GM23338 (cell line): Measurements from ENCODE around the gene KATNAL2. TPM values are rescaled to one million over a fixed set of nuclear protein-coding genes. Genes with fewer than 3 reads are reported as not detected.

ENCODE experiments used
- ATAC-seq: fragments of 200-7000 bp; cut with Tn5 transposase; 3 replicates; pipeline ENCODE4 v1.9.1; 2020
- DNase-seq: peaks from one replicate; pipeline ENCODE4 v3.0.0-alpha.2; 2015; ENCODE audit warnings: low spot score
- H2AFZ ChIP-seq: fragments of 200-600 bp; sonication (generic); 2 replicates; pipeline ENCODE4 v1.8.0; 2016; ENCODE audit warnings: antibody characterized with exemption, mild to moderate bottlenecking, moderate library complexity
- H3F3A ChIP-seq: fragments of 200-600 bp; sonication (generic); replicated peaks from 2 replicates; pipeline ENCODE4 v1.8.0; 2017; ENCODE audit warnings: antibody characterized with exemption, mixed run types, low read depth
- H3K27ac ChIP-seq: fragments of 200-600 bp; sonication (generic); 2 replicates; pipeline ENCODE4 v1.6.1; 2016; ENCODE audit warnings: low read depth
- H3K27me3 ChIP-seq: fragments of 200-600 bp; sonication (generic); 2 replicates; pipeline ENCODE4 v1.8.0; 2016; ENCODE audit warnings: mild to moderate bottlenecking, mixed run types, moderate library complexity; ENCODE audit not compliant: insufficient read depth
- H3K36me3 ChIP-seq: fragments of 200-600 bp; sonication (generic); 2 replicates; pipeline ENCODE4 v1.8.0; 2016; ENCODE audit warnings: mild to moderate bottlenecking; ENCODE audit not compliant: insufficient read depth
- H3K4me1 ChIP-seq: fragments of 200-600 bp; sonication (generic); 2 replicates; pipeline ENCODE4 v1.8.0; 2016; ENCODE audit warnings: mild to moderate bottlenecking, moderate library complexity; ENCODE audit not compliant: insufficient read depth
- H3K4me2 ChIP-seq: fragments of 200-600 bp; sonication (generic); 2 replicates; pipeline ENCODE4 v1.7.1; 2017; ENCODE audit warnings: mixed run types
- H3K4me3 ChIP-seq: fragments of 200-600 bp; sonication (generic); 2 replicates; pipeline ENCODE4 v1.6.1; 2016; ENCODE audit warnings: mixed run types
- H3K79me2 ChIP-seq: fragments of 200-600 bp; sonication (generic); replicated peaks from 2 replicates; pipeline ENCODE4 v1.8.0; 2017; ENCODE audit warnings: mild to moderate bottlenecking; ENCODE audit not compliant: insufficient read depth
- H3K9me2 ChIP-seq: fragments of 200-600 bp; sonication (generic); 2 replicates; pipeline ENCODE4 v1.8.0; 2017; ENCODE audit not compliant: insufficient read depth
- H4K20me1 ChIP-seq: fragments of 200-600 bp; sonication (generic); replicated peaks from 2 replicates; pipeline ENCODE4 v1.8.0; 2017; ENCODE audit warnings: mild to moderate bottlenecking; ENCODE audit not compliant: insufficient read depth
- H3K27ac Mint-ChIP-seq: 2 replicates; pipeline ENCODE4 v1.8.0; 2020; ENCODE audit warnings: inconsistent platforms, mild to moderate bottlenecking, moderate library complexity, mixed read lengths
- H3K27me3 Mint-ChIP-seq: 3 replicates; pipeline ENCODE4 v1.8.0; 2022; ENCODE audit warnings: low read depth, mild to moderate bottlenecking, moderate library complexity, mixed read lengths, inconsistent platforms; ENCODE audit not compliant: insufficient read depth, poor library complexity
- H3K36me3 Mint-ChIP-seq: 3 replicates; pipeline ENCODE4 v1.8.0; 2021; ENCODE audit warnings: low read depth, mild to moderate bottlenecking, inconsistent platforms, moderate library complexity, mixed read lengths
- H3K4me1 Mint-ChIP-seq: 3 replicates; pipeline ENCODE4 v1.8.0; 2020; ENCODE audit warnings: mild to moderate bottlenecking, inconsistent platforms, mixed read lengths
- H3K4me3 Mint-ChIP-seq: 3 replicates; pipeline ENCODE4 v1.8.0; 2021; ENCODE audit warnings: moderate library complexity, mild to moderate bottlenecking, inconsistent platforms, mixed read lengths
- H3K9me3 Mint-ChIP-seq: 3 replicates; pipeline ENCODE4 v1.8.0; 2020; ENCODE audit warnings: moderate library complexity, mild to moderate bottlenecking, inconsistent platforms, mixed read lengths
- ETS1 ChIP-seq: IDR thresholded peaks from 2 replicates; pipeline ENCODE4 v1.6.1; 2016; ENCODE audit warnings: antibody characterized with exemption
- EZH2 ChIP-seq: fragments of 200-600 bp; sonication (generic); IDR thresholded peaks from one replicate; pipeline ENCODE4 v1.8.0; 2017; ENCODE audit warnings: antibody characterized with exemption, mild to moderate bottlenecking, low read depth; ENCODE audit not compliant: unreplicated experiment
- EZH2phosphoT487 ChIP-seq: fragments of 200-600 bp; sonication (generic); IDR thresholded peaks from one replicate; pipeline ENCODE4 v1.8.1; 2018; ENCODE audit warnings: antibody characterized with exemption; ENCODE audit not compliant: unreplicated experiment
- JUNB ChIP-seq: IDR thresholded peaks from one replicate; pipeline ENCODE4 v1.6.1; 2016; ENCODE audit warnings: antibody characterized with exemption; ENCODE audit not compliant: unreplicated experiment
- NANOG ChIP-seq: IDR thresholded peaks from 2 replicates; pipeline ENCODE4 v1.6.1; 2016; ENCODE audit warnings: antibody characterized with exemption, borderline replicate concordance
- POLR2AphosphoS5 ChIP-seq: IDR thresholded peaks from 2 replicates; pipeline ENCODE4 v1.6.1; 2016; ENCODE audit warnings: antibody characterized with exemption, low read depth
- ZNF114 ChIP-seq: fragments of 250-450 bp; sonication (Bioruptor Pico); IDR thresholded peaks from 2 replicates; pipeline ENCODE4 v1.5.0; 2020; ENCODE audit warnings: mild to moderate bottlenecking, moderate library complexity
- ZNF331 ChIP-seq: fragments of 250-450 bp; sonication (Bioruptor Pico); IDR thresholded peaks from 2 replicates; pipeline ENCODE4 v1.5.0; 2020; ENCODE audit warnings: low read depth, mild to moderate bottlenecking, moderate library complexity
- polyA plus RNA-seq: library from polyadenylated mRNA; unstranded; fragments of >200 nt; fragmentation: Nextera tagmentation; extraction: Ambion mirVana; gene quantifications from 2 replicates; pipeline ENCODE4 v1.2.1, GENCODE V29; 2016
- total RNA-seq: library from RNA; depleted of rRNA; stranded (reverse); fragments of >200 nt; shearing (Covaris generic); gene quantifications from 2 replicates; pipeline ENCODE4 v1.2.3, GENCODE V29; 2014
- TF ChIP-seq, protein P1 (sequence below), 2 experiments: fragments of 200-600 bp in 1 of 2; sonication (generic) in 1 of 2; conservative IDR thresholded peaks; 2 replicates each; pipeline versions ENCODE4 v1.5.1 to v1.6.1; 2016 to 2017; ENCODE audit warnings: antibody characterized with exemption in 2 of 2, low read depth in 2 of 2, mild to moderate bottlenecking in 2 of 2, moderate library complexity in 1 of 2
- TF ChIP-seq, protein P2 (sequence below): IDR thresholded peaks from one replicate; pipeline ENCODE4 v1.6.1; 2018; ENCODE audit warnings: antibody characterized with exemption; ENCODE audit not compliant: unreplicated experiment

KATNAL2 gene
- total and polyA plus RNA-seq, 2 experiments from 2014 or later = 11.8 TPM

DNA sequence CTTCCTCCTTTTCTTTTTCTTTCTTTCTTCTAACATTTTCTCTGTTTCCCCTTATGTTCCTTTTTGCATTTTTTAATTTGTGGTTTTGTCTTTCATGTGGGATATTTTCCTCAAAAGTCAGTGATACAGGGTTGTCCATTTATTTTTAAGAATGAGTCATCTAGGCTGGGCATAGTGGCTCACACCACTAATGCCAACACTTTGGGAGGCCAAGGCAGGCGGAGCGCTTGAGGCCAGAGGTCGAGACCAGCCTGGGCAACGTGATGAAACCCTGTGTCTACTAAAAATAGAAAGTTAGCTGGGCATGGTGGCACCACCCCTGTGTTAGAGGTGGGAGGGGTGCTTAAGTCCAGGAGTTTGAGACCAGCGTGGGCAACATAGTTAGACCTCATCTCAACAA lies 35.8 kb downstream of the KATNAL2 start:
- TF ChIP-seq, protein P1, sequence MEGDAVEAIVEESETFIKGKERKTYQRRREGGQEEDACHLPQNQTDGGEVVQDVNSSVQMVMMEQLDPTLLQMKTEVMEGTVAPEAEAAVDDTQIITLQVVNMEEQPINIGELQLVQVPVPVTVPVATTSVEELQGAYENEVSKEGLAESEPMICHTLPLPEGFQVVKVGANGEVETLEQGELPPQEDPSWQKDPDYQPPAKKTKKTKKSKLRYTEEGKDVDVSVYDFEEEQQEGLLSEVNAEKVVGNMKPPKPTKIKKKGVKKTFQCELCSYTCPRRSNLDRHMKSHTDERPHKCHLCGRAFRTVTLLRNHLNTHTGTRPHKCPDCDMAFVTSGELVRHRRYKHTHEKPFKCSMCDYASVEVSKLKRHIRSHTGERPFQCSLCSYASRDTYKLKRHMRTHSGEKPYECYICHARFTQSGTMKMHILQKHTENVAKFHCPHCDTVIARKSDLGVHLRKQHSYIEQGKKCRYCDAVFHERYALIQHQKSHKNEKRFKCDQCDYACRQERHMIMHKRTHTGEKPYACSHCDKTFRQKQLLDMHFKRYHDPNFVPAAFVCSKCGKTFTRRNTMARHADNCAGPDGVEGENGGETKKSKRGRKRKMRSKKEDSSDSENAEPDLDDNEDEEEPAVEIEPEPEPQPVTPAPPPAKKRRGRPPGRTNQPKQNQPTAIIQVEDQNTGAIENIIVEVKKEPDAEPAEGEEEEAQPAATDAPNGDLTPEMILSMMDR (conservative IDR thresholded peaks at IDR 0.05; ENCODE audit: low read depth in 2 of 2) = no peak
- TF ChIP-seq EZH2phosphoT487 (no peak), POLR2AphosphoS5 (no peak), EZH2 (no peak), ZNF114 (CRISPR knock-in tag) (no peak), ZNF331 (no peak), NANOG (no peak), JUNB (no peak)
- TF ChIP-seq, protein P2, sequence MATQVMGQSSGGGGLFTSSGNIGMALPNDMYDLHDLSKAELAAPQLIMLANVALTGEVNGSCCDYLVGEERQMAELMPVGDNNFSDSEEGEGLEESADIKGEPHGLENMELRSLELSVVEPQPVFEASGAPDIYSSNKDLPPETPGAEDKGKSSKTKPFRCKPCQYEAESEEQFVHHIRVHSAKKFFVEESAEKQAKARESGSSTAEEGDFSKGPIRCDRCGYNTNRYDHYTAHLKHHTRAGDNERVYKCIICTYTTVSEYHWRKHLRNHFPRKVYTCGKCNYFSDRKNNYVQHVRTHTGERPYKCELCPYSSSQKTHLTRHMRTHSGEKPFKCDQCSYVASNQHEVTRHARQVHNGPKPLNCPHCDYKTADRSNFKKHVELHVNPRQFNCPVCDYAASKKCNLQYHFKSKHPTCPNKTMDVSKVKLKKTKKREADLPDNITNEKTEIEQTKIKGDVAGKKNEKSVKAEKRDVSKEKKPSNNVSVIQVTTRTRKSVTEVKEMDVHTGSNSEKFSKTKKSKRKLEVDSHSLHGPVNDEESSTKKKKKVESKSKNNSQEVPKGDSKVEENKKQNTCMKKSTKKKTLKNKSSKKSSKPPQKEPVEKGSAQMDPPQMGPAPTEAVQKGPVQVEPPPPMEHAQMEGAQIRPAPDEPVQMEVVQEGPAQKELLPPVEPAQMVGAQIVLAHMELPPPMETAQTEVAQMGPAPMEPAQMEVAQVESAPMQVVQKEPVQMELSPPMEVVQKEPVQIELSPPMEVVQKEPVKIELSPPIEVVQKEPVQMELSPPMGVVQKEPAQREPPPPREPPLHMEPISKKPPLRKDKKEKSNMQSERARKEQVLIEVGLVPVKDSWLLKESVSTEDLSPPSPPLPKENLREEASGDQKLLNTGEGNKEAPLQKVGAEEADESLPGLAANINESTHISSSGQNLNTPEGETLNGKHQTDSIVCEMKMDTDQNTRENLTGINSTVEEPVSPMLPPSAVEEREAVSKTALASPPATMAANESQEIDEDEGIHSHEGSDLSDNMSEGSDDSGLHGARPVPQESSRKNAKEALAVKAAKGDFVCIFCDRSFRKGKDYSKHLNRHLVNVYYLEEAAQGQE = no peak
- H3K27ac ChIP-seq = no peak overlapping the region
- no peaks in the 10 kb centered on the region; the same call in 1 of the 2 replicates for H4K20me1 ChIP-seq
- H3K9me2 ChIP-seq = no peaks in the 10 kb centered on the region
- Mint-ChIP-seq H3K9me3 (no peaks in the 10 kb centered on the region), H3K27me3 (peaks cover 7% of the 10 kb centered on the region), H3K36me3 (no peaks in the 10 kb centered on the region; the same call in 2 of the 3 replicates), H3K27ac (no peak overlapping the region; the same call in 1 of the 2 replicates), H3K4me1 (peaks cover 2% of the 10 kb centered on the region), H3K4me3 (no peak overlapping the region)
- no peaks in the 10 kb centered on the region for H3F3A ChIP-seq
- H3K27me3 ChIP-seq = no peaks in the 10 kb centered on the region
- ATAC-seq (no peak), DNase-seq (no peak)
- no peak overlapping the region for H3K4me3 ChIP-seq
- H3K4me2 ChIP-seq = no peak overlapping the region
- H3K36me3 ChIP-seq = no peaks in the 10 kb centered on the region
- H3K79me2 ChIP-seq = no peaks in the 10 kb centered on the region
- H2AFZ ChIP-seq = no peak overlapping the region
- no peaks in the 10 kb centered on the region for H3K4me1 ChIP-seq

GRCh38 chr18:46958209-46958608 lies 40.8 kb downstream of the KATNAL2 start:
- Histone ChIP-seq H3K36me3 (no peaks in the 10 kb centered on the region), H2AFZ (no peak overlapping the region), H3K4me3 (no peak overlapping the region), H3F3A (no peaks in the 10 kb centered on the region), H4K20me1 (no peaks in the 10 kb centered on the region; the same call in 1 of the 2 replicates), H3K27me3 (no peaks in the 10 kb centered on the region), H3K27ac (no peak overlapping the region), H3K4me2 (no peak overlapping the region), H3K4me1 (no peaks in the 10 kb centered on the region), H3K79me2 (no peaks in the 10 kb centered on the region), H3K9me2 (no peaks in the 10 kb centered on the region)
- H3K9me3 Mint-ChIP-seq = peaks cover 5% of the 10 kb centered on the region; the same call in 1 of the 3 replicates
- H3K4me3 Mint-ChIP-seq = no peak overlapping the region
- no peak overlapping the region for H3K27ac Mint-ChIP-seq
- H3K27me3 Mint-ChIP-seq = peaks cover 5% of the 10 kb centered on the region
- ATAC-seq (no peak), DNase-seq (no peak)
- H3K4me1 Mint-ChIP-seq = no peaks in the 10 kb centered on the region; the same call in 1 of the 3 replicates
- H3K36me3 Mint-ChIP-seq = peaks cover 12% of the 10 kb centered on the region
- TF ChIP-seq ZNF331 (no peak), ETS1 (no peak), EZH2 (no peak), EZH2phosphoT487 (no peak), NANOG (no peak), JUNB (no peak), ZNF114 (CRISPR knock-in tag) (no peak), POLR2AphosphoS5 (no peak)
- TF ChIP-seq, protein P2 = no peak
- TF ChIP-seq, protein P1 (conservative IDR thresholded peaks at IDR 0.05; ENCODE audit: low read depth in 2 of 2) = no peak
